Measurements from ENCODE around the gene LRRC46.

DNA sequence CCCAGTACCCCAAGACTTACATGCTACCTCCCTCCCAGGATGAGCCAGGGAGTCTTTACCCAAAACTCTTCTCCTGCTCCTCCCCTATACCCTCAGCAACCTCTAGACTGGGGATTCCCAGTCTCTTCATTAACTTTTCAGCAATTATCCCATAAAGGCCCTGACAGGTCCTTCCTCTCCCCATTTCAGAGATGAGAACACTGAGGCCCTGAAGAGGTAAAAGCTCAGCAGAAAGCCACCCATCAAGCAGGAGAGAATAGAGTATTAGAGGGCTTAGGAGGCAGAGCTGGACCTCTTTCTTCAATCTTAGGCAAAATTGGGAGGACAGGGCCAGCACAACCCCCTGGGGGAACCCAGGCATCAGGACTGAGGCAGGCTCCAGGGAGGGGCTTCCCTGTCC lies 25.4 kb downstream of the LRRC46 start:
- TF ChIP-seq, protein P1, sequence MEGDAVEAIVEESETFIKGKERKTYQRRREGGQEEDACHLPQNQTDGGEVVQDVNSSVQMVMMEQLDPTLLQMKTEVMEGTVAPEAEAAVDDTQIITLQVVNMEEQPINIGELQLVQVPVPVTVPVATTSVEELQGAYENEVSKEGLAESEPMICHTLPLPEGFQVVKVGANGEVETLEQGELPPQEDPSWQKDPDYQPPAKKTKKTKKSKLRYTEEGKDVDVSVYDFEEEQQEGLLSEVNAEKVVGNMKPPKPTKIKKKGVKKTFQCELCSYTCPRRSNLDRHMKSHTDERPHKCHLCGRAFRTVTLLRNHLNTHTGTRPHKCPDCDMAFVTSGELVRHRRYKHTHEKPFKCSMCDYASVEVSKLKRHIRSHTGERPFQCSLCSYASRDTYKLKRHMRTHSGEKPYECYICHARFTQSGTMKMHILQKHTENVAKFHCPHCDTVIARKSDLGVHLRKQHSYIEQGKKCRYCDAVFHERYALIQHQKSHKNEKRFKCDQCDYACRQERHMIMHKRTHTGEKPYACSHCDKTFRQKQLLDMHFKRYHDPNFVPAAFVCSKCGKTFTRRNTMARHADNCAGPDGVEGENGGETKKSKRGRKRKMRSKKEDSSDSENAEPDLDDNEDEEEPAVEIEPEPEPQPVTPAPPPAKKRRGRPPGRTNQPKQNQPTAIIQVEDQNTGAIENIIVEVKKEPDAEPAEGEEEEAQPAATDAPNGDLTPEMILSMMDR (IDR thresholded peaks at IDR 0.05): no peak
- TF ChIP-seq POLR2A (IDR thresholded peaks at IDR 0.05): no peak
